HG03039 (cell line): ENCODE measurements around the gene SAMD4A.

ENCODE experiments used
- ATAC-seq: cut with Tn5 transposase; IDR thresholded peaks from one replicate; pipeline ENCODE4 v1.9.1; 2021; ENCODE audit warnings: mild to moderate bottlenecking, moderate library complexity; ENCODE audit not compliant: unreplicated experiment

The SAMD4A gene

GRCh38 chr14:54627540-54628363, 60.8 kb downstream of the SAMD4A start:
- peak; percentile 58 for ATAC-seq

DNA sequence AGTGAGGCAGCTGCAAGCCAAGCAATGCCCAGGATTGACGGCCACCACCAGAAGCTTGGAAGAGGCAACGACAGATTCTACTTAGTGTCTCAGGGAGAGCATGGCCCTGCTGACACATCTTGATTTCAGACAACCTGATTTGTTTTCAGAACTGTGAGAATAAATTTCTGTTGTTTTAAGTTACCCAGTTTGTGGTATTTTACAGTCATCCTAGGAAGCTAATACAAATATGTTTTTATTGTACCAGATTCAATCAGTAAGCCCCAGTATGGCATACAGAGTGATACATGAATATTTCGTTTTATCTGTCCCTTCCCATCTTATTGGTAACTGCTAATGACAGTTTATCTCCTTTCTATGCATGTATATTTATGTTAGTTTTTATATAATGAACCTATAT, 62.3 kb downstream of the SAMD4A start:
- no peak for ATAC-seq

DNA sequence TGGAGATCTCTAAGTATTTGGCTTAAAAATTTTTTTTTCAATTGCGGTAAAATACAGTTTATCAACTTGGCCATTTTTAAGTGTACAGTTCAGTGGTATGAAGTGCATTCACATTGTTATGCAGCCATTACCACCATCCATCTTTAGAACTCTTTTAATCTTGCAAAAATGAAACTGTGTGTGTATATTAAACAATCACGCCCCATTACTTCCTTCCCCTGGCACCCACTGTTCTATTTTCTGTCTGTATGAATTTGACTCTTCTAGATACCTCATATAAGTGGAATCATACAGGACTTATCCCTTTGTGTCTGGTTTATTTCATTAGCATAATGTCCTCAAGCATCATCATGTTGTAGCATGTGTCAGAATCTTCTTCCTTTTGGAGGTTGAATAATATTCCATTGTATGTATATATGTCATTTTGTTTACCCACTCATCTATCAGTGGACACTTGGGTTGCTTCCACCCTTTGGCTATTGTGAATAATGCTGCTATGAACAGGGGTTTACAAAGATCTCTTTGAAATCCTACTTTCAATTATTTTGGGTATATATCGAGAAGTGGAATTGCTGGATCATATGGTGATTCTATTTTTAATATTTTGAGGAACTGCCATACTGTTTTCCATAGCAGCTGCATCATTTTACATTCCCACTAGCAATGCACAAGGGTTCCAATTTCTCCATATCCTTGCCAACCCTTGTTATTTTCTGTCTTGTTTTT, 62.9 kb downstream of the SAMD4A start:
- no peak for ATAC-seq

DNA sequence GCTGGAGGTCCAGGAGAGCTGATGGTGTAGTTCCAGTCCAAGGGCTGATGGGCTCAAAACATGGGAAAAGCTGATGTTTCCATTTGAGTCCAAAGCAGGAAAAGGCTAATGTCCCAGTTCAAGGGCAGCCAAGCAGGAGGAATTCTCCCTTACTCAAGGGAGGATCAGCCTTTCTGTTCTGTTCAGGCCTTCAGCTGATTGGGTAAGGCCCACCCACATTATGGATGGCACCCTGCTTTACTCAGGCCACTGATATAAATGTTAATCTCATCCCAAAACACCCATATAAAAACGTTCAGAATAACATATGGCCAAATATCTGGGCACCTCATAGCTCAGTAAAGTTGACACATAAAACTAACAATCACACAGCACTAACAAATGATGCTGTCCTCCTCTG, 64.1 kb downstream of the SAMD4A start:
- ATAC-seq, result no peak

- no peak for ATAC-seq
Observed at GRCh38 chr14:54632452-54632851, 65.5 kb downstream of the SAMD4A start.

GRCh38 chr14:54633076-54633475, 66.1 kb downstream of the SAMD4A start:
- no peak for ATAC-seq

DNA sequence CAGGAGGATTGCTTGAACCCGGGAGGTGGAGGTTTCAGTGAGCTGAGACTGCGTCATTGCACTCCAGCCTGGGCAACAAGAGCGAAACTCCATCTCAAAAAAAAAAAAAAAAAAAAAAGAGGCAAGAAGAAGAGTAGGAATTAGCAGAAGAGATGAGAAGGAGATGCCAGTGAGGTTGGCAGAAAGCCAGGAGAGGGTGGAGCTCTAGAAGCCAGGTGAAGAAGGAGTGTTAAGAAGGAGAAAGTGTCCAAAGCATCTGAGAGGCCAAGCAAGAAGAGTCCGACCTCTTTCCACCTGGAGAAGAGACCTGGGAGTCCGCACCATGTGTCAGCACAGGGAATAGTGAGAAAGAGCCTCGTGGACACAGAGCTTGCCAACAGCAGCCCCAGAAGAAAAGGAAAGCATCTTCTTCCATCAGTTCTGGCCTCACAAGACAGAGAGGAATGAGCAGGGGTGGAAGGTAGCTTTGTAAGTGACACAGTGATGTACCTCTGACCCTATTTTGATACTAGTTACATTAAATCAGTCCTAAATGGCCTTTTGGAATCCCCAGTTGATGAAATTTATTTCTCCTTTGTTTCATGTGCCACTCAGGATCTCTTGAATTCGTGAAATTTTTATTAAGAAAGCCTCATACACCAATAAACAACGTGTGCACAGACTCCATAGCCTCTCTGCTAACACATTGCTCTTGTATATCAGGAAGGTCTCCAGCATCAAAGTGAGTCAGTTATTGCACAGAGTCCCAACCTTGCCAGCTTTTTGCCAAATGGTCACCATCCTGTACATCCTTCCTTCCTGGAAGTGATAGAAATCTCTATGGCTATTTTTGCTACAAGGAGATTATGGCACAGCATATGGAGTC, 70.6 kb downstream of the SAMD4A start:
- ATAC-seq, result no peak

- no peak for ATAC-seq
Observed at GRCh38 chr14:54638135-54638446, 71.2 kb downstream of the SAMD4A start.

DNA sequence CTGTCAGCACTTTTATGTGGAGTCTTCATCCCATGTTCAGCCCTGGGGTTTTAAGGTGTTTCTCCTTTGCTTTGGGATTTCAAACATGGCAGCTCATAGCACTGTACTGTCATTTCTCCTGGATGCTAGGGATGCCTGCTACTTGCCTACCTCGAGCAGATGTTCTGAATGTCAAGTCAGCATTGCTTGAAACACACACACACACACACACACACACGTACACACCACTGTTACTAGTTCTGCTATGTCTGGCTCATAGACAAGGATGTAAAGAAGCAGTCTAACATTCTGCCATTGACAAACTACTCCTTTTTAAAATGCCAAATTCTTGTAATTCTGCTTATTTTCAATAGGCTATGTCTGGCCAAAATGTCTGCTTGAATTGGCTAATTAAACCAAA, 72.7 kb downstream of the SAMD4A start:
- no peak for ATAC-seq

DNA sequence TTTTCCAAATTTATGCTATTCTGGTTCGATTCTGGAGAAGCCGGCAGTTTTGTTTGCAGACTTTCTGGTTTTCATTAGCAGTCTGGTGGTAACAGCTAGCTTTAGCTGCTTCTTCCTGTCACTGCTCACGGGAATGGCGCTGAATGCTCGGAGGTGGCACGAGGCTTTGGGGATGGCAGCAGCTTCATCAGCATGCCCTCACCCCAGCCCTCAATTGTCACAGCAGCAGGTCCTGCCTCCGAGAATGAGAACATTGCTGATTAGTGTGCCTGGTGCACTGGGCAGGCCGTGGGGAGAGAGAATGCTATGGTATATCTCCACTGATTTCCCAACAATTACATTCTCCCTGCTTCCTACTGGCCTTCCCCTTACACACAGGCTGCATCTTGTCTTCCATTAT, 73.6 kb downstream of the SAMD4A start:
- no peak for ATAC-seq

DNA sequence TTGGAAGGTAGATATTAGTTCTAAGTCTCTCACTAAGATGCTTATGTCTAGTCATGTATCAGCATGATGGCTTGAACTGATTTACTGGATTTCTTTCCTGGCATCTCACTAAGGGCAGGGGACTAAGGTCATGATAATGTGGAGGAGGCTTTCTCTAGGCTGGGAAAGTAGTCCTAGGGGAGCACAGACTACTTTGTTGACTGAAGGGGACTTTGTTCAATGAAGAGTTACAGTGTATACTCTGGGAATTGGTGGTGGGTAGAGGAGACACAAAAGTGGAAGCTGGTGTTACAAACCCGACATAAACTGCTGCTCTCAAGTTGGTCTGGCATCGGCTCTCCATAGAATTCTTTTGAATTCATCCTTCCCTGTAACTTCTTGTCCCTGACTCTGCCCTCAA, 75.2 kb downstream of the SAMD4A start:
- ATAC-seq, result no peak

- no peak for ATAC-seq
Observed at GRCh38 chr14:54642801-54643695, 76.1 kb downstream of the SAMD4A start.

DNA sequence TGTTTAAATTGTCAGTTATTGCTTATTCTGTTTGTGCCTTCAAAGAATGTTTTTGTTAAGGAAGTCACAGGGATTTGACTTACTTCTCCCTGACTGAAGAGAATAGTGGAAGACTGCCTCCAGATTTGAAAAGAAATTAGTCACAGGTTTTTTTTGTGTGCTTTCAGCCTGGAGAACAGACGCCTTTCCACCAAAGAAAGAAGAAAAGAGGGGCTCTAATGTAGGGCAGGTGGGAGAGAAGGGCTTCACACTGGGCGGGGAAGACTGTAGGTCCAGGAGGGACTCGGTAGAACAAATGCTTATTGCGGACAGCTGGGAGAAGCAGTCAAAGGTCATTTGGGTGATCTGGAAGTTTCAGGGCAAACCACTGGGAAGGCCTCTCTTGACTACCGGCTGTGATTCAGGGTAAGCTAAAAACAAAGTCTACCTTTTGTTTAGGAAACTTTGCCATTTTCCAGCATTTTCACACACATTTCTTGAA, 76.8 kb downstream of the SAMD4A start:
- no peak for ATAC-seq

DNA sequence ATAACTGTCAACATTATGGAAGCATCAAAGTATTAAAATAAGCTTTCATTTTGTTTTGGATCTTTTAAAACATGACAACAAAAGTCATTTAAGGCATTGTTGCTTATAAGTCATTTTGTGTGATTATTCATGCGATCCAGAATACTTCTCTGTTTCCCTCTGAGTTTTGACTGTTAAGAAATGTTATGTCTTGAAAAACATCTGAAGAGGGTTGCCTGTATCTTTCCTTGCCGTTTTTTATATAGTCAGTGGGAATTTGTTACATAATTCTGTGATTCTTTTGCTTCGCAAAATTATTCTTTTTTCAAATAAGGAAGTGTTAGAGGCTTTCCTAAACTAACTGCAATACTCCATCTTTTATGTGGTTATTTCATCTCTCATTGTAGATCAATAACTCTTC, 78.7 kb downstream of the SAMD4A start:
- no peak for ATAC-seq

DNA sequence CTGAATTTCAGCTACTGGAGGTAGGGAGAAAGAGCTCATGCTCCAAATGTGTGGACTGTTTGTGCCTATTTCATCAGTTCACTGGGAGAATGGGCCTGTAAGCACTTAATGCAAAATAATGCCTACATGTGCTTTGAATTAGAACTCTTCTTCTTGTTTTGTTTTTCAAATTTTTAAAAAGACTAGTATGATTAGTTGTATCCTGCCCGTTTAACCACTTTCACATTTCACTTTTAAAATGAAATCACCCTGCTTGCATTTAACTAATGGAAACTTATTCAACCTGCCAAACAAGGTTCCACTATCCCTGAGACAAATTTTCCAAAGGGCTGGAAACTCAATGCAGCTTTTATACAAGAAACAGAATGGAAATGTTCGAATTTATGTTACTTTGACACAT, 79.7 kb downstream of the SAMD4A start:
- ATAC-seq, result no peak

GRCh38 chr14:54647378-54647777, 80.5 kb downstream of the SAMD4A start:
- ATAC-seq, result no peak

DNA sequence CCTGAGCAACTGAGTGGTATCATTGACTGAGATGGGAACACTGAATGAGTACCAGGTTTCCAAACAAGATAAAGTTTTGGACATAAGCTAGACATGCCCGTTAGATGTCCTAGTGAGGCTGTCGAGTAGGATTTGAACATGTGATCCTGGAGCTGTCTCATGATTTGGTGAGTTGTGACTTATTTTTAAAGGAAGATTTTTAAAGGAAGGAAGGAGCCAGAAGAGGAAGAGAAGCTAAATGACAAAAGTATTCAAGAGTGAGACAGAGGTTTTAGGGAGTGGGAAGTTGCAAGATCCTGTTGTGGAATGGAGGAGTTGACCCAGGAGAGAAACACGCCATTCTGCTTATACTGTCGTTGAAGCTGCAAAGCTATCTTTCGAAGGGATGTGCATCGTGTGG, 82.1 kb downstream of the SAMD4A start:
- no peak for ATAC-seq

GRCh38 chr14:54650331-54650958, 83.5 kb downstream of the SAMD4A start:
- ATAC-seq, result no peak

- no peak for ATAC-seq
Observed at GRCh38 chr14:54650959-54651351, 84.0 kb downstream of the SAMD4A start.

DNA sequence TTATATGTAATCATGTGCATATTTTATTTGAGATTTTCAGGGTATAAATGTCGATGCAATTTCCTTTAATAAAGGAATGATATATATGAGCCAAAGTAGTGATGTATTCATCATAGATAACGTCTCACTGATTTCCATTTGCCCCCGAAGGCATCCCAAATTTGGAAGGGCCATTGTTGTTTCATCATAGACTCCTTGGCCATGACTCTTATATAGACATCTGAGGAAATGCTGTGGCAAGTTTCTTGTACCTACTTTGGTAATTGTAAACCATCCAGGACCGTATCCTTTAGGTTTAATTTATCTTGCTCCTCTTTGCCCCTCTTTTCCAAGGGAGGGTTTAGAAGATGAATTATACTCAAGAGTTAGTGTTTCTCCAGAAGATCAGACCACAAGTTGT, 84.7 kb downstream of the SAMD4A start:
- ATAC-seq, result no peak
